Astrocyte of the spinal cord (primary cell): ENCODE data around the gene SPACA6.
A peak's percentile ranks its signal among the peaks of the same experiment; 100 is the strongest.

ENCODE experiments used
- DNase-seq: peaks from one replicate; pipeline ENCODE4 v3.0.0; 2011; ENCODE audit warnings: low read depth, low spot score
- H3K4me3 ChIP-seq: 2 replicates; pipeline ENCODE4 v1.5.1; 2011; ENCODE audit warnings: low read depth, mild to moderate bottlenecking, low read length, moderate library complexity
- CTCF ChIP-seq: IDR thresholded peaks from 2 replicates; pipeline ENCODE4 v1.5.1; 2012; ENCODE audit warnings: low read depth, mild to moderate bottlenecking, low read length, inconsistent platforms
- in situ Hi-C: cut with HindIII; loops from 2 replicates; pipeline ENCODE4 v1.10.0; 2017; ENCODE audit warnings: low sequenced_read_pairs

The SPACA6 gene

GRCh38 chr19:51739466-51740213 lies 46.5 kb downstream of the SPACA6 start:
- TF ChIP-seq CTCF: no peak
- no peak for DNase-seq
- in situ Hi-C loops: no loop called here
- H3K4me3 ChIP-seq: no peak overlapping the region

GRCh38 chr19:51740356-51740755 lies 47.2 kb downstream of the SPACA6 start:
- no peak overlapping the region for H3K4me3 ChIP-seq

GRCh38 chr19:51742789-51743188 lies 49.7 kb downstream of the SPACA6 start:
- H3K4me3 ChIP-seq: no peak overlapping the region
- DNase-seq: peak; percentile 27
- TF ChIP-seq CTCF: no peak
- in situ Hi-C loops: no loop called here

More at GRCh38 chr19:51740356-51740755, 47.2 kb downstream of the SPACA6 start:
- in situ Hi-C loops: no loop called here
- no peak for DNase-seq
- no peak for TF ChIP-seq CTCF

- in situ Hi-C loops: no loop called here
- TF ChIP-seq CTCF: no peak
Observed at GRCh38 chr19:51743405-51743804, 50.3 kb downstream of the SPACA6 start.

GRCh38 chr19:51746731-51747130 lies 53.6 kb downstream of the SPACA6 start:
- no peak overlapping the region for H3K4me3 ChIP-seq
- no peak for TF ChIP-seq CTCF
- in situ Hi-C loops: no loop called here

More at GRCh38 chr19:51743405-51743804, 50.3 kb downstream of the SPACA6 start:
- peak; percentile 36 for DNase-seq
- no peak overlapping the region for H3K4me3 ChIP-seq

GRCh38 chr19:51749979-51750378 lies 56.8 kb downstream of the SPACA6 start:
- in situ Hi-C loops: no loop called here
- no peak for TF ChIP-seq CTCF
- DNase-seq: no peak
- H3K4me3 ChIP-seq: no peak overlapping the region

More at GRCh38 chr19:51746731-51747130, 53.6 kb downstream of the SPACA6 start:
- DNase-seq: no peak
